ENCODE results near the gene KIF1A.
"Not testable (repeated sequence)": the region's sequence is repeated elsewhere in the genome, so short reads cannot be mapped to it uniquely, and the experiment has no call there.

Gene KIF1A

GRCh38 chr2:240701091-240701735, 118.8 kb downstream of the KIF1A start:
- no peak for DNase-seq

- DNase-seq = not testable (repeated sequence)
Measured at GRCh38 chr2:240700616-240701015, 119.4 kb downstream of the KIF1A start.

- DNase-seq = not testable (repeated sequence)
Measured at GRCh38 chr2:240699835-240700234, 120.2 kb downstream of the KIF1A start.

GRCh38 chr2:240698852-240699561, 121.0 kb downstream of the KIF1A start:
- not testable (repeated sequence) for DNase-seq

GRCh38 chr2:240696469-240696868, 123.5 kb downstream of the KIF1A start:
- DNase-seq = not testable (repeated sequence)

GRCh38 chr2:240695593-240695992, 124.4 kb downstream of the KIF1A start:
- DNase-seq = not testable (repeated sequence)

GRCh38 chr2:240694304-240694703, 125.7 kb downstream of the KIF1A start:
- not testable (repeated sequence) for DNase-seq

- DNase-seq = not testable (repeated sequence)
Measured at GRCh38 chr2:240692583-240693561, 127.1 kb downstream of the KIF1A start.

- not testable (repeated sequence) for DNase-seq
Measured at GRCh38 chr2:240691631-240692420, 128.2 kb downstream of the KIF1A start, which contains the start of gene AQP12A. TSS of gene AQP12A (plus strand) at chr2:240691866. CDS start at chr2:240691914, 48 bp downstream.

GRCh38 chr2:240691075-240691427, 129.0 kb downstream of the KIF1A start:
- not testable (repeated sequence) for DNase-seq

- DNase-seq = not testable (repeated sequence)
Measured at GRCh38 chr2:240690421-240691074, 129.5 kb downstream of the KIF1A start.

- no peak for DNase-seq
Measured at GRCh38 chr2:240689975-240690374, 130.0 kb downstream of the KIF1A start.

GRCh38 chr2:240688553-240688919, 131.5 kb downstream of the KIF1A start:
- no peak for DNase-seq

- no peak for DNase-seq
Measured at GRCh38 chr2:240687741-240688552, 132.1 kb downstream of the KIF1A start.

- no peak for DNase-seq
Measured at GRCh38 chr2:240687045-240687740, 132.8 kb downstream of the KIF1A start.

- no peak for DNase-seq
Measured at GRCh38 chr2:240686460-240686859, 133.6 kb downstream of the KIF1A start.

GRCh38 chr2:240685771-240686371, 134.1 kb downstream of the KIF1A start:
- DNase-seq = no peak

- not testable (repeated sequence) for DNase-seq
Measured at GRCh38 chr2:240683980-240684728, 135.9 kb downstream of the KIF1A start.
